ENCODE data around the gene CFTR.

- TF ChIP-seq, protein P1, sequence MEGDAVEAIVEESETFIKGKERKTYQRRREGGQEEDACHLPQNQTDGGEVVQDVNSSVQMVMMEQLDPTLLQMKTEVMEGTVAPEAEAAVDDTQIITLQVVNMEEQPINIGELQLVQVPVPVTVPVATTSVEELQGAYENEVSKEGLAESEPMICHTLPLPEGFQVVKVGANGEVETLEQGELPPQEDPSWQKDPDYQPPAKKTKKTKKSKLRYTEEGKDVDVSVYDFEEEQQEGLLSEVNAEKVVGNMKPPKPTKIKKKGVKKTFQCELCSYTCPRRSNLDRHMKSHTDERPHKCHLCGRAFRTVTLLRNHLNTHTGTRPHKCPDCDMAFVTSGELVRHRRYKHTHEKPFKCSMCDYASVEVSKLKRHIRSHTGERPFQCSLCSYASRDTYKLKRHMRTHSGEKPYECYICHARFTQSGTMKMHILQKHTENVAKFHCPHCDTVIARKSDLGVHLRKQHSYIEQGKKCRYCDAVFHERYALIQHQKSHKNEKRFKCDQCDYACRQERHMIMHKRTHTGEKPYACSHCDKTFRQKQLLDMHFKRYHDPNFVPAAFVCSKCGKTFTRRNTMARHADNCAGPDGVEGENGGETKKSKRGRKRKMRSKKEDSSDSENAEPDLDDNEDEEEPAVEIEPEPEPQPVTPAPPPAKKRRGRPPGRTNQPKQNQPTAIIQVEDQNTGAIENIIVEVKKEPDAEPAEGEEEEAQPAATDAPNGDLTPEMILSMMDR (conservative IDR thresholded peaks at IDR 0.05; ENCODE audit: low read depth, low read length): no peak
- TF ChIP-seq CEBPB (IDR thresholded peaks at IDR 0.05; ENCODE audit: low read depth, low read length) (no peak), MAFK (IDR thresholded peaks at IDR 0.05; ENCODE audit: low read depth, low read length) (no peak), POLR2A (IDR thresholded peaks at IDR 0.05; ENCODE audit: low read depth, low read length) (no peak), RAD21 (IDR thresholded peaks at IDR 0.05; ENCODE audit: low read length) (no peak), RFX5 (IDR thresholded peaks at IDR 0.05; ENCODE audit: low read depth, low read length) (no peak), MAZ (IDR thresholded peaks at IDR 0.05; ENCODE audit: borderline replicate concordance, low read depth, low read length) (no peak), MXI1 (IDR thresholded peaks at IDR 0.05; ENCODE audit: borderline replicate concordance, low read depth, low read length) (no peak)
Observed at GRCh38 chr7:117679120-117679519, 199.3 kb downstream of the CFTR start.
